ENCODE data around the gene RALB.

DNA sequence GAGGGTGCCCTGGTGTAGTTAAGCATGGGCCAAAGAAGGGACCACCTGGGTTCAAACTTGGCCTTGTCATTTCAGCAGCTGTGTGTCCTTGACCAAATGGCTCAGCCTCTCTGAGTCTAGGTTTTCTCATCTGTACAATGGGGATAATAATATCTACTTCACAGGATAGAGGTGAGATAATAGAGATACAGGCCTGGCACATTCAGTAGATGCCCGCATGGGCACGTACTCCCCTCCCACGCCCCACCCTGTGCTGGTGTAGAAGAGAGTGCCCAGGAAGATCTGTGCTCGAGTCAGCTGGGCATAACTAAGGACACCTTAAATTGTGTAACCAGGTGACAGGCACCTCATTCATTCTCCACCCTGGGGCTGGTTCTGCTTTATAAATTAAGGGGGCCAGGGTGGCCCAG is 21.1 kb upstream of the RALB start:
- no peak for TF ChIP-seq EZH2phosphoT487 (IDR thresholded peaks at IDR 0.05; ENCODE audit: low read length)
- TF ChIP-seq, protein P1, sequence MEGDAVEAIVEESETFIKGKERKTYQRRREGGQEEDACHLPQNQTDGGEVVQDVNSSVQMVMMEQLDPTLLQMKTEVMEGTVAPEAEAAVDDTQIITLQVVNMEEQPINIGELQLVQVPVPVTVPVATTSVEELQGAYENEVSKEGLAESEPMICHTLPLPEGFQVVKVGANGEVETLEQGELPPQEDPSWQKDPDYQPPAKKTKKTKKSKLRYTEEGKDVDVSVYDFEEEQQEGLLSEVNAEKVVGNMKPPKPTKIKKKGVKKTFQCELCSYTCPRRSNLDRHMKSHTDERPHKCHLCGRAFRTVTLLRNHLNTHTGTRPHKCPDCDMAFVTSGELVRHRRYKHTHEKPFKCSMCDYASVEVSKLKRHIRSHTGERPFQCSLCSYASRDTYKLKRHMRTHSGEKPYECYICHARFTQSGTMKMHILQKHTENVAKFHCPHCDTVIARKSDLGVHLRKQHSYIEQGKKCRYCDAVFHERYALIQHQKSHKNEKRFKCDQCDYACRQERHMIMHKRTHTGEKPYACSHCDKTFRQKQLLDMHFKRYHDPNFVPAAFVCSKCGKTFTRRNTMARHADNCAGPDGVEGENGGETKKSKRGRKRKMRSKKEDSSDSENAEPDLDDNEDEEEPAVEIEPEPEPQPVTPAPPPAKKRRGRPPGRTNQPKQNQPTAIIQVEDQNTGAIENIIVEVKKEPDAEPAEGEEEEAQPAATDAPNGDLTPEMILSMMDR (IDR thresholded peaks at IDR 0.05; ENCODE audit: low read length) = no peak
